Heart left ventricle (tissue), 16 donors: ENCODE measurements around the gene APC. TPM values are rescaled to one million over a fixed set of nuclear protein-coding genes. Genes with fewer than 3 reads are reported as not detected.
"Not testable (repeated sequence)": the region's sequence is repeated elsewhere in the genome, so short reads cannot be mapped to it uniquely, and the experiment has no call there.

Experiments
- ATAC-seq, 4 donors: fragments of 200-7000 bp; cut with Tn5 transposase; one replicate each; pipeline ENCODE4 v1.9.1; 2020 to 2022; ENCODE audit warnings: moderate library complexity in 4 of 4, mild to moderate bottlenecking in 3 of 4, moderate number of reproducible peaks in 1 of 4
- DNase-seq, 5 donors: peaks; one replicate each; pipeline ENCODE4 v3.0.0-alpha.2; 2020
- H3K27ac ChIP-seq, 12 donors: fragments of 200-600 bp; sonication (generic) in 4 of 12; one replicate each; pipeline versions ENCODE4 v1.5.0 to v1.8.0; 2016 to 2022; ENCODE audit warnings: mild to moderate bottlenecking in 2 of 12
- H3K27me3 ChIP-seq, 9 donors: fragments of 200-600 bp; sonication (generic) in 2 of 9; one replicate each; pipeline versions ENCODE4 v1.5.1 to v1.8.0; 2016 to 2022; ENCODE audit warnings: mild to moderate bottlenecking in 3 of 9
- H3K36me3 ChIP-seq, 9 donors: fragments of 200-600 bp; sonication (generic) in 2 of 9; one replicate each; pipeline versions ENCODE4 v1.5.0 to v1.8.0; 2018 to 2022; ENCODE audit warnings: mild to moderate bottlenecking in 2 of 9
- H3K4me1 ChIP-seq, 12 donors: fragments of 200-600 bp; sonication (generic) in 4 of 12; one replicate each; pipeline versions ENCODE4 v1.5.0 to v1.8.0; 2016 to 2022; ENCODE audit warnings: mild to moderate bottlenecking in 3 of 12
- H3K4me3 ChIP-seq, 12 donors: fragments of 200-600 bp; sonication (generic) in 4 of 12; one replicate each; pipeline versions ENCODE4 v1.5.0 to v1.8.0; 2017 to 2022; ENCODE audit warnings: mild to moderate bottlenecking in 9 of 12, moderate library complexity in 4 of 12
- H3K9me3 ChIP-seq, 12 donors: fragments of 200-600 bp; sonication (generic) in 4 of 12; one replicate each; pipeline versions ENCODE4 v1.5.0 to v1.8.0; 2016 to 2022; ENCODE audit warnings: mild to moderate bottlenecking in 1 of 12
- POLR2A ChIP-seq, 2 donors: fragments of 450-650 bp; IDR thresholded peaks; one replicate each; pipeline ENCODE4 v1.6.1; 2017; ENCODE audit warnings: antibody characterized with exemption in 2 of 2, mild to moderate bottlenecking in 2 of 2, moderate library complexity in 2 of 2
- WGBS, 4 donors: extraction: QIAGEN DNeasy Blood & Tissue Kit in 2 of 4; methylation state at CpG; one replicate each; pipeline versions ENCODE4 v1.1.5 to v1.1.7; 2013 to 2018; 5-methylcytosine and 5-hydroxymethylcytosine counted together
- intact Hi-C, 10 donors: fragments of 100-400 bp; cut with DNase I; formaldehyde crosslinking; loops; one replicate each; pipeline versions ENCODE4 v1.11.1 to v1.14.2; 2022
- polyA plus RNA-seq, 2 donors: library from polyadenylated mRNA; stranded (reverse); fragments of 200-250 nt; gene quantifications; one replicate each; pipeline ENCODE4 v1.2.3, GENCODE V29; 2013
- total RNA-seq, 9 donors: library from RNA; depleted of rRNA in 2 of 9; stranded (reverse); fragments of >200 nt in 2 of 9; fragmentation: NEBNext Ultra II Directional in 3 of 9; extraction: Animal tissue kit (Norgen Biotek cat#: 25700) in 3 of 9; gene quantifications; one replicate each; pipeline versions ENCODE4 v1.1.0 to v1.2.4, GENCODE V29; 2016 to 2023
- TF ChIP-seq, protein P1 (sequence below), 12 donors: fragments of 200-600 bp; sonication (generic) in 4 of 12; IDR thresholded peaks; one replicate each; pipeline versions ENCODE4 v1.5.0 to v1.8.0; 2018 to 2022; ENCODE audit warnings: antibody characterized with exemption in 12 of 12, mild to moderate bottlenecking in 5 of 12
- donor health status: ischemic (EF 13 %, LVEDD 7.1; RV severe dilation, severe dysfunction).
- donor health status: healthy with polysubstance abuse.
- donor health status: DM: no; HTN: yes; CAD: no.
- donor health status: DM: no; HTN: no; CAD: no.
- donor health status: ischemic (EF 25% LVEDD 6.9; RV normal size, moderate dysfunction).
- donor health status: ischemic (EF 25% LVEDD 5.7; RV mildly dilated, moderate dysfunction).
- donor health status: healthy.
- donor health status: DM: yes; HTN: yes; CAD: no.
- donor health status: ischemic (EF 35%, LVEDD 5.7; RV mildly dilated, moderate dysfunction).
- donor health status: nonischemic (EF 11% LVEDD 7.7; RV severe dilation, severe dysfunction).
- donor health status: DM: yes; HTN: yes; CAD: no.
- donor health status: PGD.
- donor health status: ischemic (EF 29% LVEDD 5.4; RV normal size, mild dysfunction).
- donor health status: nonischemic (EF 23%, LVEDD 6.1; RV moderate dilation, normal function).

The APC gene
- total and polyA plus RNA-seq, 11 donors: 3.8 to 65.3 (median 37.4) TPM

DNA sequence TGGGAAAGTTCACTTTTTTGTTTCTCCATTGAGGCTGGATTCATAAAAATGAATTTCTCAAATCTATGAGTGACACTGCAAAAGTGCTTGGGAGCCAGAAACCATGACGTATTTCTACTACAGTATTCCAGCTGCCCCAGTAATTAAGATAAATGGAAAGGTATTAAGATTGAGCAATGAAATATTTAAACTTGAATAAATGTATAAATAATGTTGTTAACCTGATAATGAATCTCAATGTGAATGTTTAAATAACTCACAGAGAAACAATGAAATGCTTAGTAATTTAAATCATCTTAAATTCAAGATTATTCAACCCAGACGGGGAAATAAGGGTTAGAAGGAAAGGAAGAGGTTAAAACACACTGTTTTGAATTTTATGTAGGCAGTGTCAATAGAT is 112.2 kb downstream of the APC start:
- H3K9me3 ChIP-seq: peaks cover 0 to 6% (median 0%) of the 10 kb centered on the region in 12 donors
- DNase-seq (no peak), ATAC-seq (no peak)
- no peaks in the 10 kb centered on the region for H3K27me3 ChIP-seq
- TF ChIP-seq, protein P1, sequence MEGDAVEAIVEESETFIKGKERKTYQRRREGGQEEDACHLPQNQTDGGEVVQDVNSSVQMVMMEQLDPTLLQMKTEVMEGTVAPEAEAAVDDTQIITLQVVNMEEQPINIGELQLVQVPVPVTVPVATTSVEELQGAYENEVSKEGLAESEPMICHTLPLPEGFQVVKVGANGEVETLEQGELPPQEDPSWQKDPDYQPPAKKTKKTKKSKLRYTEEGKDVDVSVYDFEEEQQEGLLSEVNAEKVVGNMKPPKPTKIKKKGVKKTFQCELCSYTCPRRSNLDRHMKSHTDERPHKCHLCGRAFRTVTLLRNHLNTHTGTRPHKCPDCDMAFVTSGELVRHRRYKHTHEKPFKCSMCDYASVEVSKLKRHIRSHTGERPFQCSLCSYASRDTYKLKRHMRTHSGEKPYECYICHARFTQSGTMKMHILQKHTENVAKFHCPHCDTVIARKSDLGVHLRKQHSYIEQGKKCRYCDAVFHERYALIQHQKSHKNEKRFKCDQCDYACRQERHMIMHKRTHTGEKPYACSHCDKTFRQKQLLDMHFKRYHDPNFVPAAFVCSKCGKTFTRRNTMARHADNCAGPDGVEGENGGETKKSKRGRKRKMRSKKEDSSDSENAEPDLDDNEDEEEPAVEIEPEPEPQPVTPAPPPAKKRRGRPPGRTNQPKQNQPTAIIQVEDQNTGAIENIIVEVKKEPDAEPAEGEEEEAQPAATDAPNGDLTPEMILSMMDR (IDR thresholded peaks at IDR 0.05): no peak
- no peak for TF ChIP-seq POLR2A (IDR thresholded peaks at IDR 0.05)
- 66 to 87% (median 80%) methylated on average over 2 of the region's 2 CpGs for WGBS, 4 donors
- H3K36me3 ChIP-seq: no peaks in the 10 kb centered on the region
- intact Hi-C loops: loop anchor here in 6 of 10 donors (5.0 to 10.0 kb wide), 4 partner anchors 285 to 298 kb away; no protein-coding TSS in a partner anchor
- no peak overlapping the region for H3K4me3 ChIP-seq
- H3K4me1 ChIP-seq: peaks cover 0 to 15% (median 0%) of the 10 kb centered on the region in 12 donors
- H3K27ac ChIP-seq: no peak overlapping the region

DNA sequence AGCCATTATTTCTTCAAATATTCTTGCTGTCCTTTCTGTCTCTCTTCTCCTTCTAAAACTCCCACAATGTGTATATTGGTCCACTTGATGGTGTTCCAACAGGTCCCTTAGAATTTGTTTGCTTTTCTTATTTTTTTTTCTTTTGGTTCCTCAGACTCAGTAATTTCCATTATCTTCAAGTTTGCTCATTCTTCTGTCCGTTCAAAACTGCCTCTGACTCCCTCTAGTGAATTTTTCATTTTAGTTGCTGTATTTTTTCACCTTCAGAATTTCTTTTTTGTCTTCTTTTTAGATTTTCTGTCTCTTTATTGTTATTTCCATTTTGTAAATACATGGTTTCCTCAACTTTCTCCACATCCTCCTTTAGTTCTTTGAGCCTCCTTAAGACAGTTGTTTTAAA is 117.0 kb downstream of the APC start:
- ATAC-seq: no peak

DNA sequence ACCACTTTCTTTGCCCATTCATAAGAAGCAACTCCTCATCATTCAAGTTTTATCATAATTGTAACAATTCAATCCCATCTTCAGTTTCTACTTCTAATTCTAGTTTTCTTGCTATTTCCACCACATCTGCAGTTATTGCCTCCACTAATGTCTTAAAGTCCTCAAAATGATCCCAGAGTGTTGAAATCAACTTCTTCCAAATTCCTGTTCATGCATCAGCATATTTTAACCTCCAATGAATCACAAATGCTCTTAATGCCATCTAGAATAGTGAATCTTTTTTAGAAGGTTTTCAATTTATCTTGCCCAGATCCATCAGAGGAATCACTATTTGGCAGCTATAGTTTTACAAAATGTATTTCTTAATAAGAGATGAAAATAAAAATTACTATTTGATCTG is 120.2 kb downstream of the APC start:
- Histone ChIP-seq H3K27me3 (no peaks in the 10 kb centered on the region), H3K27ac (no peak overlapping the region), H3K36me3 (peaks cover 0 to 5% (median 0%) of the 10 kb centered on the region in 9 donors), H3K4me3 (no peak overlapping the region), H3K9me3 (peaks cover 0 to 6% (median 0%) of the 10 kb centered on the region in 12 donors), H3K4me1 (peaks cover 0 to 20% (median 13%) of the 10 kb centered on the region in 12 donors)
- TF ChIP-seq, protein P1 (IDR thresholded peaks at IDR 0.05): no peak
- TF ChIP-seq POLR2A (IDR thresholded peaks at IDR 0.05): no peak
- ATAC-seq (no peak), DNase-seq (no peak)
- intact Hi-C loops: no loop called here

More for the DNA sequence above, 117.0 kb downstream of the APC start:
- TF ChIP-seq, protein P1 (IDR thresholded peaks at IDR 0.05): no peak
- no peak for TF ChIP-seq POLR2A (IDR thresholded peaks at IDR 0.05)
- no peaks in the 10 kb centered on the region for H3K27me3 ChIP-seq
- H3K4me3 ChIP-seq: no peak overlapping the region
- H3K9me3 ChIP-seq: peaks cover 0 to 6% (median 0%) of the 10 kb centered on the region in 12 donors
- no peak for DNase-seq
- no peaks in the 10 kb centered on the region for H3K4me1 ChIP-seq
- H3K27ac ChIP-seq: no peak overlapping the region
- intact Hi-C loops: loop anchor here in 1 of 10 donors (5.0 kb wide), 1 partner anchor 292 kb away; no protein-coding TSS in a partner anchor
- 59 to 74% (median 67%) methylated on average over 1 of the region's 1 CpG for WGBS, 4 donors
- no peaks in the 10 kb centered on the region for H3K36me3 ChIP-seq

DNA sequence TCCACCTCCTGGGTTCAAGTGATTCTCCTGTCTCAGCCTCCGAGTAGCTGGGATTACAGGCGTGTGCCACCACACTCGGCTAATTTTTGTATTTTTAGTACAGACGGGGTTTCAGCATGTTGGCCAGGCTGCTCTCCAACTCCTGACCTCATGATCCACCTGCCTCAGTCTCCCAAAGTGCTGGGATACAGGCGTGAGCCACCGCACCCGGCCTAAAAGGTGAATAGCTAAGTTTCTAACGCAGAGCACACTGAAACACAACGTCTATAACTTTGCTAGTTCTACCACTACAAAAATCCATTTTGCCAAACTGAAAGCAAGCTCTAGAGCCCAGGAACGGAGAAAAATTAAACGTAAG is 122.9 kb downstream of the APC start:
- H3K27me3 ChIP-seq, DNase-seq, H3K9me3 ChIP-seq, ATAC-seq: not testable (repeated sequence)
- H3K27ac ChIP-seq: peak overlapping the region; percentile 59 to 89 (median 82)
- intact Hi-C loops: loop anchor here in 8 of 10 donors (2.0 to 10.0 kb wide), 5 partner anchors 54 to 117 kb away; partner anchors contain the start of genes REEP5 (in 6 of the 8) and DCP2 (in 2 of the 8)
- 76 to 82% (median 78%) methylated on average over 11 of the region's 11 CpGs for WGBS, 4 donors
- peaks cover 0 to 31% (median 27%) of the 10 kb centered on the region in 9 donors for H3K36me3 ChIP-seq
- peak overlapping the region; percentile 71 to 98 (median 84) for H3K4me3 ChIP-seq
- H3K4me1 ChIP-seq: peaks cover 0 to 35% (median 26%) of the 10 kb centered on the region in 12 donors
